ENCODE measurements around the gene GPC1. TPM values are rescaled to one million over a fixed set of nuclear protein-coding genes. Genes with fewer than 3 reads are reported as not detected.

GPC1 gene
- total RNA-seq, 2 donors from 2014 or later, result 37.8 to 69.7 TPM

- Mint-ChIP-seq H3K4me1 (no peaks in the 10 kb centered on the region), H3K4me3 (no peak overlapping the region), H3K27me3 (ENCODE audit: insufficient read depth) (peaks cover 9% of the 10 kb centered on the region), H3K36me3 (ENCODE audit: low read depth) (no peaks in the 10 kb centered on the region), H3K27ac (no peak overlapping the region), H3K9me3 (no peaks in the 10 kb centered on the region)
- no peak overlapping the region for H3K9ac ChIP-seq (ENCODE audit: extremely low read depth, low read length, poor library complexity, severe bottlenecking)
- no peaks in the 10 kb centered on the region for H3K36me3 ChIP-seq (ENCODE audit: control insufficient read depth, insufficient read depth, low read length)
- no peak overlapping the region for H3K4me3 ChIP-seq (ENCODE audit: low read length)
- no peak overlapping the region for H3K27ac ChIP-seq (ENCODE audit: low read depth, low read length)
- H3K4me1 ChIP-seq (ENCODE audit: control insufficient read depth, insufficient read depth, low read length), result no peaks in the 10 kb centered on the region
- DNase-seq, result peak; percentile 13
- TF ChIP-seq CTCF (conservative IDR thresholded peaks at IDR 0.05), result no peak
- no peaks in the 10 kb centered on the region for H3K9me3 ChIP-seq (ENCODE audit: control insufficient read depth, low read length)
- WGBS, 2 experiments (ENCODE audit: insufficient coverage in 1 of 2, insufficient read length in 1 of 2), result 94 to 100% methylated on average over 6 to 11 of the region's 11 CpGs
- H3K27me3 ChIP-seq (ENCODE audit: control insufficient read depth, insufficient read depth, low read length, poor library complexity, severe bottlenecking), result no peaks in the 10 kb centered on the region
Measured at GRCh38 chr2:240512109-240512485, 76.6 kb downstream of the GPC1 start.

- no peaks in the 10 kb centered on the region for H3K4me1 ChIP-seq (ENCODE audit: control insufficient read depth, insufficient read depth, low read length)
- peak; percentile 29 for DNase-seq
- no peak overlapping the region for H3K4me3 Mint-ChIP-seq
- peaks cover 3% of the 10 kb centered on the region for H3K36me3 Mint-ChIP-seq (ENCODE audit: low read depth)
- no peaks in the 10 kb centered on the region for H3K27me3 ChIP-seq (ENCODE audit: control insufficient read depth, insufficient read depth, low read length, poor library complexity, severe bottlenecking)
- no peaks in the 10 kb centered on the region for H3K36me3 ChIP-seq (ENCODE audit: control insufficient read depth, insufficient read depth, low read length)
- H3K27ac Mint-ChIP-seq, result no peak overlapping the region
- no peak overlapping the region for H3K4me3 ChIP-seq (ENCODE audit: low read length)
- peaks cover 4% of the 10 kb centered on the region for H3K9me3 Mint-ChIP-seq
- no peak for TF ChIP-seq CTCF (conservative IDR thresholded peaks at IDR 0.05)
- peaks cover 12% of the 10 kb centered on the region for H3K27me3 Mint-ChIP-seq (ENCODE audit: insufficient read depth)
- H3K9me3 ChIP-seq (ENCODE audit: control insufficient read depth, low read length), result no peaks in the 10 kb centered on the region
- no peak overlapping the region for H3K9ac ChIP-seq (ENCODE audit: extremely low read depth, low read length, poor library complexity, severe bottlenecking)
- no peak overlapping the region for H3K27ac ChIP-seq (ENCODE audit: low read depth, low read length)
- WGBS, 2 experiments (ENCODE audit: insufficient coverage in 1 of 2, insufficient read length in 1 of 2), result 92 to 98% methylated on average over 13 to 21 of the region's 21 CpGs
- H3K4me1 Mint-ChIP-seq, result no peaks in the 10 kb centered on the region
Measured at GRCh38 chr2:240512666-240513535, 77.4 kb downstream of the GPC1 start.

GRCh38 chr2:240513549-240514287, 78.3 kb downstream of the GPC1 start:
- H3K27me3 ChIP-seq (ENCODE audit: control insufficient read depth, insufficient read depth, low read length, poor library complexity, severe bottlenecking), result peaks cover 2% of the 10 kb centered on the region
- no peaks in the 10 kb centered on the region for H3K4me1 Mint-ChIP-seq
- no peak overlapping the region for H3K4me3 ChIP-seq (ENCODE audit: low read length)
- 41 to 44% methylated on average over 6 to 13 of the region's 13 CpGs for WGBS, 2 experiments (ENCODE audit: insufficient coverage in 1 of 2, insufficient read length in 1 of 2)
- no peaks in the 10 kb centered on the region for H3K4me1 ChIP-seq (ENCODE audit: control insufficient read depth, insufficient read depth, low read length)
- peak; percentile 94 for TF ChIP-seq CTCF (conservative IDR thresholded peaks at IDR 0.05)
- H3K9ac ChIP-seq (ENCODE audit: extremely low read depth, low read length, poor library complexity, severe bottlenecking), result no peak overlapping the region
- peaks cover 7% of the 10 kb centered on the region for H3K36me3 Mint-ChIP-seq (ENCODE audit: low read depth)
- H3K27ac Mint-ChIP-seq, result no peak overlapping the region
- H3K9me3 Mint-ChIP-seq, result peaks cover 8% of the 10 kb centered on the region
- no peaks in the 10 kb centered on the region for H3K9me3 ChIP-seq (ENCODE audit: control insufficient read depth, low read length)
- H3K27ac ChIP-seq (ENCODE audit: low read depth, low read length), result no peak overlapping the region
- peaks cover 18% of the 10 kb centered on the region for H3K27me3 Mint-ChIP-seq (ENCODE audit: insufficient read depth)
- no peaks in the 10 kb centered on the region for H3K36me3 ChIP-seq (ENCODE audit: control insufficient read depth, insufficient read depth, low read length)
- DNase-seq, result peak; percentile 94
- no peak overlapping the region for H3K4me3 Mint-ChIP-seq

All from endodermal cell (in vitro differentiated cells).